ENCODE data around the gene CPVL.

CPVL gene

GRCh38 chr7:29090836-29091601 is 55.3 kb downstream of the CPVL start:
- DNase-seq (ENCODE audit: low spot score), result no peak

GRCh38 chr7:29090151-29090805 is 56.1 kb downstream of the CPVL start:
- no peak for DNase-seq (ENCODE audit: low spot score)

GRCh38 chr7:29087840-29088170 is 58.5 kb downstream of the CPVL start:
- DNase-seq (ENCODE audit: low spot score), result no peak

GRCh38 chr7:29086545-29086944 is 59.8 kb downstream of the CPVL start:
- no peak for DNase-seq (ENCODE audit: low spot score)

GRCh38 chr7:29084832-29085231 is 61.5 kb downstream of the CPVL start:
- no peak for DNase-seq (ENCODE audit: low spot score)

GRCh38 chr7:29080803-29081202 is 65.5 kb downstream of the CPVL start:
- DNase-seq (ENCODE audit: low spot score), result no peak

- no peak for DNase-seq (ENCODE audit: low spot score)
These were observed 67.8 kb downstream of the CPVL start for GRCh38 chr7:29078311-29079260.

- no peak for DNase-seq (ENCODE audit: low spot score)
These were observed 68.5 kb downstream of the CPVL start for GRCh38 chr7:29077854-29078253.

GRCh38 chr7:29077176-29077575 is 69.2 kb downstream of the CPVL start:
- no peak for DNase-seq (ENCODE audit: low spot score)

- DNase-seq (ENCODE audit: low spot score), result no peak
These were observed 69.7 kb downstream of the CPVL start for GRCh38 chr7:29076631-29077030.

GRCh38 chr7:29075606-29076005 is 70.7 kb downstream of the CPVL start:
- no peak for DNase-seq (ENCODE audit: low spot score)

- DNase-seq (ENCODE audit: low spot score), result no peak
These were observed 75.0 kb downstream of the CPVL start for GRCh38 chr7:29071203-29071874.

- no peak for DNase-seq (ENCODE audit: low spot score)
These were observed 79.7 kb downstream of the CPVL start for GRCh38 chr7:29066641-29067040.

- no peak for DNase-seq (ENCODE audit: low spot score)
These were observed 81.0 kb downstream of the CPVL start for GRCh38 chr7:29065181-29065857.

- DNase-seq (ENCODE audit: low spot score), result no peak
These were observed 82.5 kb downstream of the CPVL start for GRCh38 chr7:29063872-29064271.

GRCh38 chr7:29063236-29063635 is 83.1 kb downstream of the CPVL start:
- DNase-seq (ENCODE audit: low spot score), result no peak

GRCh38 chr7:29053105-29053872 is 93.0 kb downstream of the CPVL start:
- no peak for DNase-seq (ENCODE audit: low spot score)

GRCh38 chr7:29046978-29047377 is 99.4 kb downstream of the CPVL start:
- no peak for DNase-seq (ENCODE audit: low spot score)

- no peak for DNase-seq (ENCODE audit: low spot score)
These were observed 100.9 kb downstream of the CPVL start for GRCh38 chr7:29045258-29046086.

- DNase-seq (ENCODE audit: low spot score), result no peak
These were observed 101.8 kb downstream of the CPVL start for GRCh38 chr7:29044554-29044953.
